Measurements from ENCODE around the gene TTLL9.

The TTLL9 gene

GRCh38 chr20:31925631-31926030 lies 55.2 kb downstream of the TTLL9 start:
- no peak for TF ChIP-seq CREB1 (IDR thresholded peaks at IDR 0.05; ENCODE audit: low read depth)
- no peak for TF ChIP-seq TCF12 (IDR thresholded peaks at IDR 0.05; ENCODE audit: low read depth)
- TF ChIP-seq TEAD4 (IDR thresholded peaks at IDR 0.05), result no peak
- TF ChIP-seq FOXM1 (IDR thresholded peaks at IDR 0.05; ENCODE audit: borderline replicate concordance, low read depth), result no peak
- no peak for TF ChIP-seq ZBTB7A (IDR thresholded peaks at IDR 0.05; ENCODE audit: low read depth)

- no peak for TF ChIP-seq EGR1 (IDR thresholded peaks at IDR 0.05)
- TF ChIP-seq CEBPB (IDR thresholded peaks at IDR 0.05), result no peak
- TF ChIP-seq EP300 (IDR thresholded peaks at IDR 0.05; ENCODE audit: borderline replicate concordance), result no peak
- TF ChIP-seq REST (IDR thresholded peaks at IDR 0.05; ENCODE audit: low read depth), result no peak
- no peak for TF ChIP-seq YY1 (IDR thresholded peaks at IDR 0.05; ENCODE audit: low read depth)
- no peak for TF ChIP-seq MAX (IDR thresholded peaks at IDR 0.05)
- TF ChIP-seq FOXM1 (IDR thresholded peaks at IDR 0.05; ENCODE audit: borderline replicate concordance, low read depth), result no peak
Measured at GRCh38 chr20:31926493-31926892, 56.1 kb downstream of the TTLL9 start.

- TF ChIP-seq TCF12 (IDR thresholded peaks at IDR 0.05; ENCODE audit: low read depth), result no peak
- TF ChIP-seq NFIC (IDR thresholded peaks at IDR 0.05), result no peak
- TF ChIP-seq FOXM1 (IDR thresholded peaks at IDR 0.05; ENCODE audit: borderline replicate concordance, low read depth), result no peak
Measured at GRCh38 chr20:31927627-31928159, 57.3 kb downstream of the TTLL9 start.

- TF ChIP-seq FOXM1 (IDR thresholded peaks at IDR 0.05; ENCODE audit: borderline replicate concordance, low read depth), result no peak
- TF ChIP-seq NFIC (IDR thresholded peaks at IDR 0.05), result no peak
- TF ChIP-seq TEAD4 (IDR thresholded peaks at IDR 0.05), result no peak
- TF ChIP-seq CEBPB (IDR thresholded peaks at IDR 0.05), result no peak
- no peak for TF ChIP-seq USF1 (IDR thresholded peaks at IDR 0.05)
- no peak for TF ChIP-seq EGR1 (IDR thresholded peaks at IDR 0.05)
- no peak for TF ChIP-seq CREB1 (IDR thresholded peaks at IDR 0.05; ENCODE audit: low read depth)
- no peak for TF ChIP-seq ZBTB7A (IDR thresholded peaks at IDR 0.05; ENCODE audit: low read depth)
- TF ChIP-seq YY1 (IDR thresholded peaks at IDR 0.05; ENCODE audit: low read depth), result no peak
- TF ChIP-seq TAF1 (IDR thresholded peaks at IDR 0.05; ENCODE audit: low read depth), result no peak
Measured at GRCh38 chr20:31930779-31931178, 60.3 kb downstream of the TTLL9 start.

GRCh38 chr20:31933698-31934097 lies 63.3 kb downstream of the TTLL9 start:
- no peak for TF ChIP-seq YY1 (IDR thresholded peaks at IDR 0.05; ENCODE audit: low read depth)
- no peak for TF ChIP-seq NFIC (IDR thresholded peaks at IDR 0.05)
- no peak for TF ChIP-seq TEAD4 (IDR thresholded peaks at IDR 0.05)
- TF ChIP-seq TAF1 (IDR thresholded peaks at IDR 0.05; ENCODE audit: low read depth), result no peak
- TF ChIP-seq RAD21 (IDR thresholded peaks at IDR 0.05; ENCODE audit: low read depth), result no peak
- TF ChIP-seq FOXM1 (IDR thresholded peaks at IDR 0.05; ENCODE audit: borderline replicate concordance, low read depth), result no peak
- no peak for TF ChIP-seq TCF12 (IDR thresholded peaks at IDR 0.05; ENCODE audit: low read depth)
- no peak for TF ChIP-seq EGR1 (IDR thresholded peaks at IDR 0.05)
- TF ChIP-seq EP300 (IDR thresholded peaks at IDR 0.05; ENCODE audit: borderline replicate concordance), result no peak
- TF ChIP-seq MAX (IDR thresholded peaks at IDR 0.05), result no peak
- no peak for TF ChIP-seq REST (IDR thresholded peaks at IDR 0.05; ENCODE audit: low read depth)
- no peak for TF ChIP-seq USF1 (IDR thresholded peaks at IDR 0.05)
- no peak for TF ChIP-seq CREB1 (IDR thresholded peaks at IDR 0.05; ENCODE audit: low read depth)
- no peak for TF ChIP-seq CEBPB (IDR thresholded peaks at IDR 0.05)
- TF ChIP-seq ZBTB7A (IDR thresholded peaks at IDR 0.05; ENCODE audit: low read depth), result no peak

- no peak for TF ChIP-seq FOXM1 (IDR thresholded peaks at IDR 0.05; ENCODE audit: borderline replicate concordance, low read depth)
- no peak for TF ChIP-seq EP300 (IDR thresholded peaks at IDR 0.05; ENCODE audit: borderline replicate concordance)
- no peak for TF ChIP-seq TEAD4 (IDR thresholded peaks at IDR 0.05)
- no peak for TF ChIP-seq TCF12 (IDR thresholded peaks at IDR 0.05; ENCODE audit: low read depth)
- no peak for TF ChIP-seq RAD21 (IDR thresholded peaks at IDR 0.05; ENCODE audit: low read depth)
- no peak for TF ChIP-seq YY1 (IDR thresholded peaks at IDR 0.05; ENCODE audit: low read depth)
- TF ChIP-seq CREB1 (IDR thresholded peaks at IDR 0.05; ENCODE audit: low read depth), result no peak
- TF ChIP-seq NFIC (IDR thresholded peaks at IDR 0.05), result no peak
- TF ChIP-seq MAX (IDR thresholded peaks at IDR 0.05), result no peak
- TF ChIP-seq USF1 (IDR thresholded peaks at IDR 0.05), result no peak
- TF ChIP-seq TAF1 (IDR thresholded peaks at IDR 0.05; ENCODE audit: low read depth), result no peak
- TF ChIP-seq CEBPB (IDR thresholded peaks at IDR 0.05), result no peak
- no peak for TF ChIP-seq ZBTB7A (IDR thresholded peaks at IDR 0.05; ENCODE audit: low read depth)
- no peak for TF ChIP-seq REST (IDR thresholded peaks at IDR 0.05; ENCODE audit: low read depth)
- no peak for TF ChIP-seq EGR1 (IDR thresholded peaks at IDR 0.05)
Measured at GRCh38 chr20:31934491-31934890, 64.1 kb downstream of the TTLL9 start.
